GM23338 (cell line): ENCODE data around the gene CNNM4. TPM values are rescaled to one million over a fixed set of nuclear protein-coding genes. Genes with fewer than 3 reads are reported as not detected.
A peak's percentile ranks its signal among the peaks of the same experiment; 100 is the strongest.
"Not testable (repeated sequence)": the region's sequence is repeated elsewhere in the genome, so short reads cannot be mapped to it uniquely, and the experiment has no call there.

Experiments used
- ATAC-seq: fragments of 200-7000 bp; cut with Tn5 transposase; 3 replicates; pipeline ENCODE4 v1.9.1; 2020
- DNase-seq: peaks from one replicate; pipeline ENCODE4 v3.0.0-alpha.2; 2015; ENCODE audit warnings: low spot score
- H2AFZ ChIP-seq: fragments of 200-600 bp; sonication (generic); 2 replicates; pipeline ENCODE4 v1.8.0; 2016; ENCODE audit warnings: antibody characterized with exemption, mild to moderate bottlenecking, moderate library complexity
- H3F3A ChIP-seq: fragments of 200-600 bp; sonication (generic); replicated peaks from 2 replicates; pipeline ENCODE4 v1.8.0; 2017; ENCODE audit warnings: antibody characterized with exemption, mixed run types, low read depth
- H3K27ac ChIP-seq: fragments of 200-600 bp; sonication (generic); 2 replicates; pipeline ENCODE4 v1.6.1; 2016; ENCODE audit warnings: low read depth
- H3K27me3 ChIP-seq: fragments of 200-600 bp; sonication (generic); 2 replicates; pipeline ENCODE4 v1.8.0; 2016; ENCODE audit warnings: mild to moderate bottlenecking, mixed run types, moderate library complexity; ENCODE audit not compliant: insufficient read depth
- H3K36me3 ChIP-seq: fragments of 200-600 bp; sonication (generic); 2 replicates; pipeline ENCODE4 v1.8.0; 2016; ENCODE audit warnings: mild to moderate bottlenecking; ENCODE audit not compliant: insufficient read depth
- H3K4me1 ChIP-seq: fragments of 200-600 bp; sonication (generic); 2 replicates; pipeline ENCODE4 v1.8.0; 2016; ENCODE audit warnings: mild to moderate bottlenecking, moderate library complexity; ENCODE audit not compliant: insufficient read depth
- H3K4me2 ChIP-seq: fragments of 200-600 bp; sonication (generic); 2 replicates; pipeline ENCODE4 v1.7.1; 2017; ENCODE audit warnings: mixed run types
- H3K4me3 ChIP-seq: fragments of 200-600 bp; sonication (generic); 2 replicates; pipeline ENCODE4 v1.6.1; 2016; ENCODE audit warnings: mixed run types
- H3K79me2 ChIP-seq: fragments of 200-600 bp; sonication (generic); replicated peaks from 2 replicates; pipeline ENCODE4 v1.8.0; 2017; ENCODE audit warnings: mild to moderate bottlenecking; ENCODE audit not compliant: insufficient read depth
- H3K9me2 ChIP-seq: fragments of 200-600 bp; sonication (generic); 2 replicates; pipeline ENCODE4 v1.8.0; 2017; ENCODE audit not compliant: insufficient read depth
- H4K20me1 ChIP-seq: fragments of 200-600 bp; sonication (generic); replicated peaks from 2 replicates; pipeline ENCODE4 v1.8.0; 2017; ENCODE audit warnings: mild to moderate bottlenecking; ENCODE audit not compliant: insufficient read depth
- H3K27ac Mint-ChIP-seq: 2 replicates; pipeline ENCODE4 v1.8.0; 2020; ENCODE audit warnings: inconsistent platforms, mild to moderate bottlenecking, moderate library complexity, mixed read lengths
- H3K27me3 Mint-ChIP-seq: 3 replicates; pipeline ENCODE4 v1.8.0; 2022; ENCODE audit warnings: low read depth, mild to moderate bottlenecking, moderate library complexity, mixed read lengths, inconsistent platforms; ENCODE audit not compliant: insufficient read depth, poor library complexity
- H3K36me3 Mint-ChIP-seq: 3 replicates; pipeline ENCODE4 v1.8.0; 2021; ENCODE audit warnings: low read depth, mild to moderate bottlenecking, inconsistent platforms, moderate library complexity, mixed read lengths
- H3K4me1 Mint-ChIP-seq: 3 replicates; pipeline ENCODE4 v1.8.0; 2020; ENCODE audit warnings: mild to moderate bottlenecking, inconsistent platforms, mixed read lengths
- H3K4me3 Mint-ChIP-seq: 3 replicates; pipeline ENCODE4 v1.8.0; 2021; ENCODE audit warnings: moderate library complexity, mild to moderate bottlenecking, inconsistent platforms, mixed read lengths
- H3K9me3 Mint-ChIP-seq: 3 replicates; pipeline ENCODE4 v1.8.0; 2020; ENCODE audit warnings: moderate library complexity, mild to moderate bottlenecking, inconsistent platforms, mixed read lengths
- CREB1 ChIP-seq: fragments of 250-450 bp; sonication (Bioruptor Pico); IDR thresholded peaks from 2 replicates; pipeline ENCODE4 v1.5.0; 2020; ENCODE audit warnings: low read depth, mild to moderate bottlenecking, moderate library complexity
- CTCF ChIP-seq, 2 experiments: fragments of 200-600 bp in 1 of 2; sonication (generic) in 1 of 2; conservative IDR thresholded peaks; 2 replicates each; pipeline versions ENCODE4 v1.5.1 to v1.6.1; 2016 to 2017; ENCODE audit warnings: antibody characterized with exemption in 2 of 2, low read depth in 2 of 2, mild to moderate bottlenecking in 2 of 2, moderate library complexity in 1 of 2
- ETS1 ChIP-seq: IDR thresholded peaks from 2 replicates; pipeline ENCODE4 v1.6.1; 2016; ENCODE audit warnings: antibody characterized with exemption
- EZH2 ChIP-seq: fragments of 200-600 bp; sonication (generic); IDR thresholded peaks from one replicate; pipeline ENCODE4 v1.8.0; 2017; ENCODE audit warnings: antibody characterized with exemption, mild to moderate bottlenecking, low read depth; ENCODE audit not compliant: unreplicated experiment
- JUNB ChIP-seq: IDR thresholded peaks from one replicate; pipeline ENCODE4 v1.6.1; 2016; ENCODE audit warnings: antibody characterized with exemption; ENCODE audit not compliant: unreplicated experiment
- NANOG ChIP-seq: IDR thresholded peaks from 2 replicates; pipeline ENCODE4 v1.6.1; 2016; ENCODE audit warnings: antibody characterized with exemption, borderline replicate concordance
- ZNF331 ChIP-seq: fragments of 250-450 bp; sonication (Bioruptor Pico); IDR thresholded peaks from 2 replicates; pipeline ENCODE4 v1.5.0; 2020; ENCODE audit warnings: low read depth, mild to moderate bottlenecking, moderate library complexity
- polyA plus RNA-seq: library from polyadenylated mRNA; unstranded; fragments of >200 nt; fragmentation: Nextera tagmentation; extraction: Ambion mirVana; gene quantifications from 2 replicates; pipeline ENCODE4 v1.2.1, GENCODE V29; 2016
- total RNA-seq: library from RNA; depleted of rRNA; stranded (reverse); fragments of >200 nt; shearing (Covaris generic); gene quantifications from 2 replicates; pipeline ENCODE4 v1.2.3, GENCODE V29; 2014

CNNM4 gene
- total and polyA plus RNA-seq, 2 experiments from 2014 or later, result 2.9 to 12.9 TPM

GRCh38 chr2:96792772-96793749 is 32.4 kb downstream of the CNNM4 start:
- H3K79me2 ChIP-seq, result no peaks in the 10 kb centered on the region

GRCh38 chr2:96795076-96795475 is 34.4 kb downstream of the CNNM4 start:
- Histone ChIP-seq H3K27ac (no peak overlapping the region), H3K9me2 (no peaks in the 10 kb centered on the region), H2AFZ (no peak overlapping the region), H3K27me3 (no peaks in the 10 kb centered on the region), H3K36me3 (no peaks in the 10 kb centered on the region), H3K4me1 (no peaks in the 10 kb centered on the region), H3K4me2 (no peak overlapping the region), H3K4me3 (no peak overlapping the region), H3F3A (no peaks in the 10 kb centered on the region), H4K20me1 (no peaks in the 10 kb centered on the region; the same call in 1 of the 2 replicates), H3K79me2 (no peaks in the 10 kb centered on the region)
- TF ChIP-seq JUNB, result no peak
- TF ChIP-seq CTCF (conservative IDR thresholded peaks at IDR 0.05; ENCODE audit: low read depth in 2 of 2), result no peak
- no peak for TF ChIP-seq CREB1 (CRISPR knock-in tag)
- no peak for TF ChIP-seq ZNF331
- no peak for TF ChIP-seq NANOG
- H3K27me3 Mint-ChIP-seq, result peaks cover 10% of the 10 kb centered on the region
- H3K4me3 Mint-ChIP-seq, result no peak overlapping the region
- ATAC-seq (peak; percentile 49), DNase-seq (no peak)
- no peaks in the 10 kb centered on the region for H3K9me3 Mint-ChIP-seq
- H3K36me3 Mint-ChIP-seq, result no peaks in the 10 kb centered on the region
- peaks cover 5% of the 10 kb centered on the region; the same call in 2 of the 3 replicates for H3K4me1 Mint-ChIP-seq
- no peak overlapping the region for H3K27ac Mint-ChIP-seq

More at GRCh38 chr2:96792772-96793749, 32.4 kb downstream of the CNNM4 start:
- no peaks in the 10 kb centered on the region for H3K9me3 Mint-ChIP-seq
- TF ChIP-seq EZH2 (no peak), NANOG (no peak), JUNB (no peak), ETS1 (no peak)
- Histone ChIP-seq H3K36me3 (no peaks in the 10 kb centered on the region), H2AFZ (no peak overlapping the region), H3K4me3 (no peak overlapping the region), H3K4me1 (no peaks in the 10 kb centered on the region), H3K27ac (no peak overlapping the region), H3K27me3 (no peaks in the 10 kb centered on the region), H4K20me1 (no peaks in the 10 kb centered on the region; the same call in 1 of the 2 replicates), H3F3A (no peaks in the 10 kb centered on the region), H3K9me2 (no peaks in the 10 kb centered on the region), H3K4me2 (no peak overlapping the region)
- no peak for DNase-seq
- no peak overlapping the region for H3K4me3 Mint-ChIP-seq
- H3K27me3 Mint-ChIP-seq, result peaks cover 10% of the 10 kb centered on the region
- peaks cover 5% of the 10 kb centered on the region; the same call in 2 of the 3 replicates for H3K4me1 Mint-ChIP-seq
- ATAC-seq, result no peak
- no peaks in the 10 kb centered on the region for H3K36me3 Mint-ChIP-seq
- H3K27ac Mint-ChIP-seq, result no peak overlapping the region

- DNase-seq, H3F3A ChIP-seq, H3K4me1 Mint-ChIP-seq, H3K9me3 Mint-ChIP-seq, H3K79me2 ChIP-seq, H3K4me1 ChIP-seq, H3K4me2 ChIP-seq, H3K36me3 Mint-ChIP-seq, H4K20me1 ChIP-seq, H3K27ac ChIP-seq, H3K9me2 ChIP-seq, H3K4me3 Mint-ChIP-seq, ATAC-seq, H3K4me3 ChIP-seq, H3K27ac Mint-ChIP-seq, H2AFZ ChIP-seq, H3K27me3 ChIP-seq, H3K36me3 ChIP-seq: not testable (repeated sequence)
- H3K27me3 Mint-ChIP-seq, result peaks cover 10% of the 10 kb centered on the region
Observed at GRCh38 chr2:96796497-96796896, 35.8 kb downstream of the CNNM4 start.
